NCI-H1694 treated with DMSO at 0.1 percent for 48 hours (cell line): ENCODE results near the gene ABL2.
"Not testable (repeated sequence)": the region's sequence is repeated elsewhere in the genome, so short reads cannot be mapped to it uniquely, and the experiment has no call there.

Experiments used
- DNase-seq: peaks from one replicate; lab custom pipeline; 2025; lab: John Stamatoyannopoulos, UW

ABL2 gene

GRCh38 chr1:179135168-179135567 lies 94.3 kb downstream of the ABL2 start:
- not testable (repeated sequence) for DNase-seq

- no peak for DNase-seq
Measured at GRCh38 chr1:179129702-179130473, 99.6 kb downstream of the ABL2 start.

- DNase-seq: no peak
Measured at GRCh38 chr1:179128520-179128919, 101.0 kb downstream of the ABL2 start.

GRCh38 chr1:179127163-179127895 lies 102.1 kb downstream of the ABL2 start:
- no peak for DNase-seq

GRCh38 chr1:179126338-179127060 lies 103.0 kb downstream of the ABL2 start:
- no peak for DNase-seq

GRCh38 chr1:179124873-179125272 lies 104.6 kb downstream of the ABL2 start:
- no peak for DNase-seq

GRCh38 chr1:179121159-179121938 lies 108.1 kb downstream of the ABL2 start:
- DNase-seq: peak; percentile 36

- no peak for DNase-seq
Measured at GRCh38 chr1:179120736-179121135, 108.7 kb downstream of the ABL2 start.

- no peak for DNase-seq
Measured at GRCh38 chr1:179119513-179119912, 110.0 kb downstream of the ABL2 start.

- DNase-seq: no peak
Measured at GRCh38 chr1:179115181-179115580, 114.3 kb downstream of the ABL2 start.

- no peak for DNase-seq
Measured at GRCh38 chr1:179108644-179109043, 120.8 kb downstream of the ABL2 start.

- no peak for DNase-seq
Measured at GRCh38 chr1:179107706-179108629, 121.5 kb downstream of the ABL2 start.

GRCh38 chr1:179105393-179105792 lies 124.1 kb downstream of the ABL2 start:
- DNase-seq: no peak

- DNase-seq: no peak
Measured at GRCh38 chr1:179104611-179105250, 124.7 kb downstream of the ABL2 start.

GRCh38 chr1:179103999-179104398 lies 125.5 kb downstream of the ABL2 start:
- no peak for DNase-seq

GRCh38 chr1:179101566-179101965 lies 127.9 kb downstream of the ABL2 start:
- no peak for DNase-seq

- DNase-seq: no peak
Measured at GRCh38 chr1:179099891-179100290, 129.6 kb downstream of the ABL2 start.

- no peak for DNase-seq
Measured at GRCh38 chr1:179095924-179096323, 133.6 kb downstream of the ABL2 start.

- no peak for DNase-seq
Measured at GRCh38 chr1:179095377-179095776, 134.1 kb downstream of the ABL2 start.

GRCh38 chr1:179094818-179095217 lies 134.7 kb downstream of the ABL2 start:
- no peak for DNase-seq
